Dendritic cell treated with granulocyte-macrophage colony-stimulating factor and Interleukin-4, amounts not matched to agents 40 ng/mL and 50 ng/mL, for 4 days (primary cell): Measurements from ENCODE around the gene TGFB1I1.
"Not testable (repeated sequence)": the region's sequence is repeated elsewhere in the genome, so short reads cannot be mapped to it uniquely, and the experiment has no call there.

ENCODE experiments used
- H3K27ac Mint-ChIP-seq: one replicate; pipeline ENCODE4 v1.8.0; 2022; ENCODE audit warnings: mild to moderate bottlenecking, mixed read lengths
- H3K27me3 Mint-ChIP-seq: one replicate; pipeline ENCODE4 v1.8.0; 2022; ENCODE audit warnings: mild to moderate bottlenecking, mixed read lengths
- H3K36me3 Mint-ChIP-seq: one replicate; pipeline ENCODE4 v1.8.0; 2022; ENCODE audit warnings: low read depth, mixed read lengths
- H3K4me1 Mint-ChIP-seq: one replicate; pipeline ENCODE4 v1.8.0; 2022; ENCODE audit warnings: low read depth, mixed read lengths
- H3K4me3 Mint-ChIP-seq: one replicate; pipeline ENCODE4 v1.8.0; 2022; ENCODE audit warnings: mild to moderate bottlenecking, moderate library complexity, mixed read lengths
- H3K9me3 Mint-ChIP-seq: one replicate; pipeline ENCODE4 v1.8.0; 2022; ENCODE audit warnings: mixed read lengths
- intact Hi-C: fragments of 100-400 bp; cut with micrococcal nuclease; formaldehyde crosslinking; loops from one replicate; pipeline ENCODE4 v1.15.0; 2022

Gene TGFB1I1

DNA sequence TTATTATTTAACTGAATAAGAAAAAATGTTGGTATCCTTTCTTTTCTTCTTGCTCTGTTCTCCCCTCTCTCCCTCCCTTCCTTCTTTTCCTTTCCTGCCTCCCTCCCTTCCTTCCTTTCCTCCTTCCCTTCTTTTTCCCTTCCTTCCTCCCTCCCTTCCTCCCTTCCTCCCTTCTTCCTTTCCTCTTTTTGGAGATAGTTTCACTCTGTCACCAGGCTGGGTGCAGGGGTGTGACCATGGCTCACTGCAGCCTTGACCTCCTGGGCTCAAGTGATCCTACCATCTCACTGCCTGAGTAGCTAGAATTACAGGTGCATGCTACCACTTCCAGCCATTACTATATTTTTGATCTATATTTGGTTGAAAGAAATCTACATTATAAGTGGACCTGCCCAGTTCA is 41.9 kb downstream of the TGFB1I1 start:
- intact Hi-C loops = no loop called here
- peaks cover 9% of the 10 kb centered on the region for H3K9me3 Mint-ChIP-seq
- peaks cover 9% of the 10 kb centered on the region for H3K27me3 Mint-ChIP-seq
- no peaks in the 10 kb centered on the region for H3K36me3 Mint-ChIP-seq
- peaks cover 6% of the 10 kb centered on the region for H3K4me1 Mint-ChIP-seq
- no peak overlapping the region for H3K4me3 Mint-ChIP-seq
- H3K27ac Mint-ChIP-seq = no peak overlapping the region

DNA sequence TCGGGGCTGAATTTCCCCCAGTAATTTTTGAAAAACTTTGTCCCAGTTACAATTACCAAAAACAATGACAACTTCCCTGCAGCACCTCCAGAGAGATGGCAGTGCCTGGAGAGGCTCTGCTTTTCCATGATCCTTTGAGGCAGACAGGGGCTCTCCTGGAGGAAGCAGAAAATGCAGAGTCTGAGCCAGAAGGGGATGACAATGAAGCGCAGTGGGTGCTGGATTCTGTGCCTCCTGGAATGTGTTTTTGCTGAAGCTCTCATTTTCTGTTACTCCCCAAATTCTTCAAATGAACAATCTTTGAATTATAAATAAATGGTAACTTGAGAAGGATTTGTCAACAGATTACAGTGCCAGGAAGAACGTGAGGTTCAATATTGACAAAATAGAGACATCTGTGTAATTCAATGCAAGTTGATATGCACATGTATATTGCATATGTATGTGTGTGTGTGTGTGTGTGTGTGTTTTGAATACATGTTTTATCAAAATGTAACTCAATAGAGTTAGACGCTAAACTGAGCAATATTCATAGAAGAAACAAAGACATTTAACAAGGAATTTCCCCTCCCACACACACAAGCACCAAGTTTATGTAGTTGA is 45.9 kb downstream of the TGFB1I1 start:
- Mint-ChIP-seq H3K4me3 (no peak overlapping the region), H3K27me3 (peaks cover 9% of the 10 kb centered on the region), H3K9me3 (peaks cover 9% of the 10 kb centered on the region), H3K36me3 (no peaks in the 10 kb centered on the region), H3K27ac (no peak overlapping the region), H3K4me1 (no peaks in the 10 kb centered on the region)
- intact Hi-C loops = no loop called here

DNA sequence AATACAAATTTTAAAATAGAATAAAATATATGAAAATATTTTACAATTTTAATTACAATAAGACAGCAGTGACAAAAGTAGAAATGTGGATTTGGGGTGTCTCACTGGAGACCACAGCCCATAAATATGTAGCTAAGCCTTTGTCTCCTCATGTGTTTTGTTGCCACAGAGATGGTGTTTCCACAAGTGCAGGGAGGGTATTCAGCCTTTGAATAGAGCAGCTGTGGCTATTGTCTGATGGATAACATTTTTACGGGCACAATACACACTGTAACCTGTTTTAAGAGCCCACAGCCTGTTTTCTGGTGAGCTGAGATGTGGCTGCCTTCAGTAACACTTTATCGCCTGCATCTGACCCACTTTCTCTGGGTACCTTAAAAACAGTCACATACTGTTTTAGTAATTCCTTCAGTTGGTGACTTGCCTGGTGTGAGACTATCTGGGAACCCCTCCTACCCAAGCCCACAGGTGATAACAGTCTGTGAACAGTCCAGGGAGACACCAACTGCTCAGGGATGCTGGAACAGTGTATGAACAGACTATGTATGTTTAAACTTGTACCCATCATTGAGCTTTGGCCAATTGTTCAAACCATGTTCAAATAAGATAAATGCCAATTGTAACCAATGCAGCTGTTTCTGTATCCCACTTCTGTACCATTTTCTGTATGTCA is 47.9 kb downstream of the TGFB1I1 start:
- intact Hi-C loops = no loop called here
- H3K36me3 Mint-ChIP-seq = no peaks in the 10 kb centered on the region
- H3K27me3 Mint-ChIP-seq = peaks cover 6% of the 10 kb centered on the region
- H3K9me3 Mint-ChIP-seq = peaks cover 9% of the 10 kb centered on the region
- no peak overlapping the region for H3K4me3 Mint-ChIP-seq
- H3K27ac Mint-ChIP-seq = no peak overlapping the region
- H3K4me1 Mint-ChIP-seq = no peaks in the 10 kb centered on the region

DNA sequence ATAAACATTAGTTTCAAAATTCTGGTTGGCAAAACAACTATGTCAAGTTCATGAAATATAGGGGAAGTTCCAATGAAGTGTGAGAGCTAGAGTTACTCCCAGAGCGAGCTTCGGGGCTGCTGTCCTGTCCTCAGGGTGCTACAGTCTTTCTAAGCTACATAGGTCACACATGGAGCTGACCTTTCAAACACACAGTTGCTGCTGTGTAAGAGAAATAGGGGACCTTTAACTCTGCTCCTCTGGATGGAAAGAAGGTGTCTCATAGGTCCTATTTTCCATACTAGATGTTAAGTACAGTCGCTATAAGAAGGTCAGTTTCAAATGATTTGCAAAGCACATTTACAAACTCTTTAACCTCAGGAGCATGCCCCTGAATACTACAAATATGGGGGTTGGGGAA is 49.4 kb downstream of the TGFB1I1 start:
- H3K9me3 Mint-ChIP-seq = peaks cover 9% of the 10 kb centered on the region
- no peaks in the 10 kb centered on the region for H3K4me1 Mint-ChIP-seq
- peaks cover 6% of the 10 kb centered on the region for H3K27me3 Mint-ChIP-seq
- intact Hi-C loops = no loop called here
- no peak overlapping the region for H3K4me3 Mint-ChIP-seq
- H3K36me3 Mint-ChIP-seq = no peaks in the 10 kb centered on the region
- no peak overlapping the region for H3K27ac Mint-ChIP-seq

DNA sequence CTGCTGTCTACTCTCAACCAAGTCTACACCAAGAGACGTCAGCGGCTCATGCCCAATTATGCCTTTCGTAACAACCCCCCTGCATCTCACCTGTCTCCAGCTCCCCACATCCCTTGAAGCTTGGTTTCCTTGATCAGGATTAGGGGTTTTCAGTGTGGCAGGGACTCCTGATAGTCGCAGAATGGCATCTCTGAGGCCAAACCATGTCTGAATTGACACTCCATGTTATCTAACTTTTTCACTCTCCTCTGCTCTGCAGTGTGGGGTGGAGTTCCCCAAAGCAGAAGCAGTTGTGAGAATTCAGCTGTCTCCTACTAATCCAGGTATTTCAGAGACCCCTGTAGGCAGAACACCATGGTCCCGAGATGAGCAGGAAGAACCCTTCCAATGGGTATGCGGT is 50.1 kb downstream of the TGFB1I1 start:
- Mint-ChIP-seq H3K27ac (no peak overlapping the region), H3K4me3 (no peak overlapping the region), H3K36me3 (no peaks in the 10 kb centered on the region), H3K4me1 (no peaks in the 10 kb centered on the region), H3K27me3 (peaks cover 6% of the 10 kb centered on the region), H3K9me3 (peaks cover 8% of the 10 kb centered on the region)
- intact Hi-C loops = no loop called here

DNA sequence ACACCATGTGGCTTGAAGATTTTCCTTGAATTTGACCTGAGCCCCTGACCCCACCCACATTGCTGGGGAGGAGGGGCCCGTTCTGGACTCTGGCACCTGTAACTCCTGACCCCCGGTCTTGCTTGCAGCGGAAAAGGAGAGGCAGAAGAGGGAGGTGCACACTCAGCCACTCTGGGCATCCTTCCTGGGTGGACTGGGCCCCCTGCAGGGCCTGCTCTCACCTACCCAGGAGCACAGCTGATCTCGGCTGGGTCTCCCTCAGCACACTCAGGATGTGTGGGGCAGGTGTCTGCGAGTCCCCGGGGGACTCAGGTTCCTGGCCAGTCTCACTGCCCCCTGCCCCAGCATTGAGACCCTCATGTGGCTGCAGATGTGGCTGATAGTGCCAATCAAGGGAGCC is 51.8 kb downstream of the TGFB1I1 start:
- H3K4me3 Mint-ChIP-seq, H3K9me3 Mint-ChIP-seq, H3K36me3 Mint-ChIP-seq, H3K27ac Mint-ChIP-seq, H3K4me1 Mint-ChIP-seq, intact Hi-C loops: not testable (repeated sequence)
- peaks cover 12% of the 10 kb centered on the region for H3K27me3 Mint-ChIP-seq

DNA sequence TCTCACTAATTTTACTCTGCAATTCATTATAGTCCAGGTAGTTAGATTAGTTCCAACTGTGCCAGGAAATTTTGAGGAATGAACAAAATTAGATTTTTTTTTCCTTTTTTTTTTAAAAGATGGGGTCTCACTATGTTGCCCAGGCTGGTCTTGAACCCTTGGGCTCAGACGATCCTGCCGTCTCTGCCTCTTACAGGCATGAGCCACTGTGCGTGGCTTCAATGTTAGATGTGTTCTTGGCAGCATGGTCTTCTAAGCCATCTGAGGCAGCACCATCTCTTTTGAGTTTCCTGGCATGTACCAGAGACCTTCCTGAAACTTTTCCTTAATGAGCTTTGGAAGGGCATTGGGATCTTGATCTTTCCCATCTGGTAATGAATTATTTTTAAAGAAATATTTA is 53.2 kb downstream of the TGFB1I1 start:
- no peaks in the 10 kb centered on the region for H3K4me1 Mint-ChIP-seq
- H3K27ac Mint-ChIP-seq = no peak overlapping the region
- no peak overlapping the region for H3K4me3 Mint-ChIP-seq
- H3K27me3 Mint-ChIP-seq = peaks cover 24% of the 10 kb centered on the region
- intact Hi-C loops = no loop called here
- no peaks in the 10 kb centered on the region for H3K36me3 Mint-ChIP-seq
- H3K9me3 Mint-ChIP-seq = no peaks in the 10 kb centered on the region
